ENCODE results near the gene SEZ6L2. TPM values are rescaled to one million over a fixed set of nuclear protein-coding genes. Genes with fewer than 3 reads are reported as not detected.

The SEZ6L2 gene
- total and polyA plus RNA-seq, 9 of the 15 experiments (the other 6 are each of a cell fraction or from before 2014, with no cell fraction given) = 0.10 to 2.1 (median 0.72) TPM

- peaks cover 48% of the 10 kb centered on the region for H3K36me3 ChIP-seq (ENCODE audit: control insufficient read depth, insufficient read depth, low read length)
- H3K9me3 ChIP-seq (replicated peaks; ENCODE audit: control insufficient read depth, insufficient read depth, low read depth, low read length) = no peaks in the 10 kb centered on the region
- DNase-seq (ENCODE audit: extremely low read depth in 1 of 4, low spot score in 3 of 4) (no peak), FAIRE-seq (no peak), ATAC-seq (no peak)
- H4K20me1 ChIP-seq (replicated peaks; ENCODE audit: control insufficient read depth, insufficient read depth, low read length) = no peaks in the 10 kb centered on the region
- no peaks in the 10 kb centered on the region for H3K9me1 ChIP-seq (ENCODE audit: control insufficient read depth, insufficient read depth, low read length)
- intact Hi-C loops (cut with micrococcal nuclease) = no loop called here
- no peak for TF ChIP-seq RBBP5 (IDR thresholded peaks at IDR 0.05; ENCODE audit: borderline replicate concordance, insufficient read depth, low read length, poor library complexity, severe bottlenecking)
- TF ChIP-seq ZBTB17 (CRISPR knock-in tag; IDR thresholded peaks at IDR 0.05) = no peak
- TF ChIP-seq OTX1 (CRISPR knock-in tag; IDR thresholded peaks at IDR 0.05) = no peak
- no peak for TF ChIP-seq PRPF4 (IDR thresholded peaks at IDR 0.05; ENCODE audit: insufficient read depth, low read depth, low read length, poor library complexity, severe bottlenecking)
- TF ChIP-seq ID3 (CRISPR knock-in tag; IDR thresholded peaks at IDR 0.05) = no peak
- TF ChIP-seq ID3 (tag; IDR thresholded peaks at IDR 0.05) = no peak
- TF ChIP-seq ZNF324 (CRISPR knock-in tag; IDR thresholded peaks at IDR 0.05) = no peak
- TF ChIP-seq HDAC2 (IDR thresholded peaks at IDR 0.05) = no peak
- TF ChIP-seq ZNF699 (CRISPR knock-in tag; IDR thresholded peaks at IDR 0.05; ENCODE audit: insufficient replicate concordance) = no peak
- TF ChIP-seq DDX20 (tag; IDR thresholded peaks at IDR 0.05; ENCODE audit: low read depth) = no peak
- no peak for TF ChIP-seq ZNF41 (CRISPR knock-in tag; conservative IDR thresholded peaks at IDR 0.05)
- TF ChIP-seq TSHZ1 (CRISPR knock-in tag; IDR thresholded peaks at IDR 0.05) = no peak
- TF ChIP-seq RAD51 (IDR thresholded peaks at IDR 0.05; ENCODE audit: borderline replicate concordance, low read depth) = no peak
- no TSS peak for BruUV-seq (replicated peaks)
- POLR2A ChIA-PET = interaction anchor here (0.6 to 0.8 kb wide), 3 partner anchors 12 to 523 kb away, joined by 3 read pairs; partner anchors contain the start of genes SEPHS2 and TAOK2
- H3K27ac ChIP-seq (ENCODE audit: extremely low read depth, low read depth, low read length) = no peak overlapping the region
- H3K4me1 ChIP-seq (replicated peaks in 1 of 2; ENCODE audit: control insufficient read depth in 2 of 2, insufficient read depth in 2 of 2, low read length in 2 of 2) = peaks cover 11 to 29% of the 10 kb centered on the region in 2 experiments; a peak in 4 of 5 replicates
- in situ Hi-C loops (cut with MboI) = no loop called here
- no peak overlapping the region for H2AFZ ChIP-seq (ENCODE audit: low read depth, low read length)
- no peaks in the 10 kb centered on the region for H3K27me3 ChIP-seq (ENCODE audit: control insufficient read depth in 2 of 2, insufficient read depth in 2 of 2, low read length in 2 of 2)
- H3K4me2 ChIP-seq (ENCODE audit: insufficient read depth, low read length) = no peak overlapping the region
- H3K79me2 ChIP-seq (ENCODE audit: control insufficient read depth, insufficient read depth, low read length) = peaks cover 27% of the 10 kb centered on the region
- CTCF ChIA-PET (ENCODE audit: low intra/inter-chr PET ratio) = no interaction called here
- no peak overlapping the region for H3K4me3 ChIP-seq
- WGBS (ENCODE audit: insufficient coverage, low coverage, missing lambda C conversion rate) = 96% methylated on average over 2 of the region's 2 CpGs
- H3K9ac ChIP-seq (ENCODE audit: insufficient read depth in 1 of 2, low read depth in 2 of 2, low read length in 2 of 2) = no peak overlapping the region
These were observed 23.0 kb upstream of the SEZ6L2 start for GRCh38 chr16:29922326-29922725.

Data from K562 (cell line).